ENCODE measurements around the gene CMTM1.

Gene CMTM1

DNA sequence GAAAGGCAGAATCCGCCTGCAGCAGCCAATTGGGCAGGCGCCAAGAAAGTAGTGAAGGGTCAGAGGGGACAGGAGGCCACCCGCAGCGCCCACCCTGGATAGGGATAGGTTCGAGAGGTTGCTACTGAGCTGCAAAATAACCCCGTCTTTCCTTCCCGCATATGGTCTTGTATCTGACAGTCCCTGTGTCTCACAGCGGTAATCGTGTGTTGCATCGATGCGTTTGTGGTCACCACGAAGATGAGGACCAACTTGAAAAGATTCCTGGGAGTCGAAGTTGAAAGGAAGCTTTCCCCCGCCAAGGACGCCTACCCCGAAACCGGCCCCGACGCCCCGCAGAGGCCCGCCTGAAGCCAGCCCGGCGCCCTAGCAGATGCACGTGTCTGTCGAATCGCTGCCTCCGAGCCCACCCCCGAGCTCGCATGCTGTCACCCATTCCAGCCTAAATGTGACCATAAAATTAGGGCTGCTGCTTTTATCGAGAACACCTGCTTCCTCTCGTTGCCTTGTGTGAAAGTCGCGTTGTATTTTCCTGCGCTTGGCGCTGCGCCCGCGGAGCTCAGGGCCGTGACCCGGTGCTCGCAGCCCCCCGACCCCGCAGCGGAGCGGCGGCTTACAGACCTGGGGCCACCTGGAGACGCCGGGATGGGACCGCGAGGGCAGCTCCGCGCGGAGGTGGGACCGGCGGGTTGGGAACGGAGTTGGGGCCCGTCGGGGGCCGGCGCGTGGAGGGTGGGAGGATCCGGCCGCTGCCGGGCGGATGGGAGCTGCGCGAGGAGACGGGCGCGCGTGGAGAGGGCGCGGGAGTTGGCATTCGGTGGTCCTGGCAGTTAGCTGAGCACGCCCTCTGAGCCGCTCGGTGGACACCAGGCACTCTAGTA lies 12.7 kb downstream of the CMTM1 start, which contains the start of gene CMTM2:
Gene CMTM2 (plus strand): TSS at position 813 of the 881 bp plus-strand sequence. CDS start 145 bp downstream, outside the sequence.
- DNase-seq = no peak
- TF ChIP-seq CTCF (IDR thresholded peaks at IDR 0.05; ENCODE audit: low read depth, low read length) = no peak
- Histone ChIP-seq H3K36me3 (no peaks in the 10 kb centered on the region), H3K9me3 (ENCODE audit: severe bottlenecking) (no peaks in the 10 kb centered on the region), H3K27ac (no peak within 1 kb of the TSS), H3K27me3 (ENCODE audit: insufficient read depth, low read depth, severe bottlenecking) (no peaks in the 10 kb centered on the region), H3K4me3 (ENCODE audit: low read depth, low read length) (no peak within 1 kb of the TSS)

GRCh38 chr16:66580605-66581209 lies 14.5 kb downstream of the CMTM1 start:
- H3K36me3 ChIP-seq = no peaks in the 10 kb centered on the region
- H3K27ac ChIP-seq = no peak overlapping the region
- no peak for DNase-seq
- no peak overlapping the region for H3K4me3 ChIP-seq (ENCODE audit: low read depth, low read length)
- no peaks in the 10 kb centered on the region for H3K27me3 ChIP-seq (ENCODE audit: insufficient read depth, low read depth, severe bottlenecking)
- no peaks in the 10 kb centered on the region for H3K9me3 ChIP-seq (ENCODE audit: severe bottlenecking)
- no peak for TF ChIP-seq CTCF (IDR thresholded peaks at IDR 0.05; ENCODE audit: low read depth, low read length)

DNA sequence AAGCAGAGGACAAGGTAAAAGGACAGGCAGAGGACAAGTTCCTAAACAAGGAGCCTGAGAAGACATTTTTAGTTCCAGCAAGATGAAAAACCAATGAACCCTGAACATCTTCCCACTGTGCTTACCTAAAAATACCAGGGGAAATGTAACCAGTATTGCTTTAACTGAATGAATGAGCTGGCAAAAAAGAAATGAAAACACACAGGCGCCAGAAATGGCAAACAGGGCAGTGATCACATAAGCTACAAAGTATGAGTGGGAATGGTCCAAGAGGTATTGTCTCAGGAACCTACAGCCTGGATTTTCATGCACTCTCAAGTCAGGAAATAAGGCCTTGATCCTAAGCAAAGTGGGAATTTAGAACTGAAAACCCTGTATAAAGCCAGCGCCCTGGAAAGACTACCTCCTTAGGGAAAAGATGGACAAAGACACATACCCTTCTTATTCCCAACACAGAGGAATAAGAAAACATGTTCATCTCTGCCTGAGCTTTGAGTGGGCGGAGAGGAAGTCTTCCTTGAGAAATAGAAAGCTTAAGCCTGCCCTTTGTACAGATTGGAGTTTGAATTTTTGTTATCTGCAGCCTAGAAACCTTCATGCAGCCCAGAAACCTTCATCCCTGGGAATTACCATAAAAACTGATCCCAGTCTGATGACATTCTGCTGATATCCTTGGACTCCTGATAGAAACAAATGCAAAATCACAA lies 15.2 kb downstream of the CMTM1 start:
- no peak for TF ChIP-seq CTCF (IDR thresholded peaks at IDR 0.05; ENCODE audit: low read depth, low read length)
- H3K4me3 ChIP-seq (ENCODE audit: low read depth, low read length) = no peak overlapping the region
- no peak overlapping the region for H3K27ac ChIP-seq
- H3K9me3 ChIP-seq (ENCODE audit: severe bottlenecking) = no peaks in the 10 kb centered on the region
- DNase-seq = no peak
- H3K27me3 ChIP-seq (ENCODE audit: insufficient read depth, low read depth, severe bottlenecking) = no peaks in the 10 kb centered on the region
- H3K36me3 ChIP-seq = no peaks in the 10 kb centered on the region

GRCh38 chr16:66585481-66586239 lies 19.4 kb downstream of the CMTM1 start:
- Histone ChIP-seq H3K36me3 (no peaks in the 10 kb centered on the region), H3K4me3 (ENCODE audit: low read depth, low read length) (no peak overlapping the region), H3K27me3 (ENCODE audit: insufficient read depth, low read depth, severe bottlenecking) (no peaks in the 10 kb centered on the region), H3K27ac (no peak overlapping the region), H3K9me3 (ENCODE audit: severe bottlenecking) (no peaks in the 10 kb centered on the region)
- no peak for TF ChIP-seq CTCF (IDR thresholded peaks at IDR 0.05; ENCODE audit: low read depth, low read length)
- DNase-seq = no peak

DNA sequence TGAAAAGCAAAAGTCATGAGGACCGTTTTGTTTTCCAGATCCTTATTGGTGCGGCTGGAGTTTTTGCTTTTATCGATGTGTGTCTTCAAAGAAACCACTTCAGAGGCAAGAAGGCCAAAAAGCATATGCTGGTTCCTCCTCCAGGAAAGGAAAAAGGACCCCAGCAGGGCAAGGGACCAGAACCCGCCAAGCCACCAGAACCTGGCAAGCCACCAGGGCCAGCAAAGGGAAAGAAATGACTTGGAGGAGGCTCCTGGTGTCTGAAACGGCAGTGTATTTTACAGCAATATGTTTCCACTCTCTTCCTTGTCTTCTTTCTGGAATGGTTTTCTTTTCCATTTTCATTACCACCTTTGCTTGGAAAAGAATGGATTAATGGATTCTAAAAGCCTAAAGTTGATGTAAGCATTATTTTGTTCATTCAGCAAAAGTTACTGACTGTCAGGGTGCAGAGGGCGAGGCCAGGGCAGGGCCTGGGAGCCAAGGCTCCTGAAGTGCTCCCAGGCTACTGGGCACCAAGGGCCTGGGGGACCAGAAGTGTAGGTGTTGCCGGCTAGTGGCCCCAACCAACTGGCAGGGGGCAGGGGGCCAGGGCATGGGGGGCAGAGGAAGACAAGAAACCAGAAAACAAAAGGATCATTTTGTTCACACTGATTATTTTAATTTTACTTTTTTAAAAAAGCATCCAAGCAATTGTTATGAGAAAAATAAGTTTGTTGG lies 21.8 kb downstream of the CMTM1 start:
- no peak for TF ChIP-seq CTCF (IDR thresholded peaks at IDR 0.05; ENCODE audit: low read depth, low read length)
- Histone ChIP-seq H3K36me3 (no peaks in the 10 kb centered on the region), H3K9me3 (ENCODE audit: severe bottlenecking) (no peaks in the 10 kb centered on the region), H3K27ac (no peak overlapping the region), H3K4me3 (ENCODE audit: low read depth, low read length) (no peak overlapping the region), H3K27me3 (ENCODE audit: insufficient read depth, low read depth, severe bottlenecking) (no peaks in the 10 kb centered on the region)
- DNase-seq = no peak
